Left ventricle myocardium inferior (tissue), 1 donor: Measurements from ENCODE around the gene MYOC. TPM values are rescaled to one million over a fixed set of nuclear protein-coding genes. Genes with fewer than 3 reads are reported as not detected.
"Not testable (repeated sequence)": the region's sequence is repeated elsewhere in the genome, so short reads cannot be mapped to it uniquely, and the experiment has no call there.

Source experiments
- DNase-seq: peaks from one replicate; pipeline ENCODE4 v3.0.0-alpha.2; 2020
- H3K27ac ChIP-seq: fragments of 200-600 bp; replicated peaks from 2 replicates; pipeline ENCODE4 v1.8.0; 2021
- H3K27me3 ChIP-seq: fragments of 200-600 bp; 2 replicates; pipeline ENCODE4 v1.8.0; 2021; ENCODE audit warnings: low read depth
- H3K36me3 ChIP-seq: fragments of 200-600 bp; 2 replicates; pipeline ENCODE4 v1.8.0; 2021
- H3K4me1 ChIP-seq: fragments of 200-600 bp; 2 replicates; pipeline ENCODE4 v1.8.0; 2021
- H3K4me3 ChIP-seq: fragments of 200-600 bp; 2 replicates; pipeline ENCODE4 v1.8.0; 2021; ENCODE audit warnings: mild to moderate bottlenecking, moderate library complexity
- H3K9me3 ChIP-seq: fragments of 200-600 bp; replicated peaks from 2 replicates; pipeline ENCODE4 v1.8.0; 2021
- intact Hi-C: fragments of 100-400 bp; cut with micrococcal nuclease; formaldehyde crosslinking; loops from one replicate; pipeline ENCODE4 v1.11.0; 2022
- total RNA-seq: library from RNA; stranded (reverse); fragmentation: NEBNext Ultra II Directional; extraction: Animal tissue kit (Norgen Biotek cat#: 25700); gene quantifications from one replicate; pipeline ENCODE4 v1.2.1, GENCODE V29; 2021
- TF ChIP-seq, protein P1 (sequence below): fragments of 200-600 bp; IDR thresholded peaks from 2 replicates; pipeline ENCODE4 v1.8.0; 2021; ENCODE audit warnings: antibody characterized with exemption, mild to moderate bottlenecking, borderline replicate concordance
- donor health status: DM: no; HTN: yes; CAD: no; lungs with severe emphysema.

Gene MYOC
- total RNA-seq, 1 donor from 2014 or later, result 1.0 TPM

DNA sequence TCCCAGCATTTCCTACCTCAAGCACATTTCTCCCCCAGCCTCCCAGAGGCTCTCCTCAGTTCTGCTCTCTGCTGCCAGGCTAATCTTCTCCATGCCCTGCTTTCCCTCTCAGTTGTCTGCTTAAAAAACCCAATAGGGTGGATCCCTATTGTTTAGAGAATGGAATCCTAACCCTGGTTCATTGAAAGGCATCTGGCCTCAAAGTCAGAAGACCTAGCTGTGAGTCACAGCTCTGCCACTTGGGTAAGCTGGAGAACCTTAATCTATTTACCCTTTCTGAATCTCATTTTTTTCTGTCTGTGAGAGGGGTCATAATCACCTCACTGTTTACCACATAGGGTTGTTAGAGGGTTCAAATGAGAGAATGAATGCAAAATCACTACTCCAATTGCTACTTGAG, 12.5 kb upstream of the MYOC start:
- H3K4me1 ChIP-seq, result peaks cover 36% of the 10 kb centered on the region
- TF ChIP-seq, protein P1, sequence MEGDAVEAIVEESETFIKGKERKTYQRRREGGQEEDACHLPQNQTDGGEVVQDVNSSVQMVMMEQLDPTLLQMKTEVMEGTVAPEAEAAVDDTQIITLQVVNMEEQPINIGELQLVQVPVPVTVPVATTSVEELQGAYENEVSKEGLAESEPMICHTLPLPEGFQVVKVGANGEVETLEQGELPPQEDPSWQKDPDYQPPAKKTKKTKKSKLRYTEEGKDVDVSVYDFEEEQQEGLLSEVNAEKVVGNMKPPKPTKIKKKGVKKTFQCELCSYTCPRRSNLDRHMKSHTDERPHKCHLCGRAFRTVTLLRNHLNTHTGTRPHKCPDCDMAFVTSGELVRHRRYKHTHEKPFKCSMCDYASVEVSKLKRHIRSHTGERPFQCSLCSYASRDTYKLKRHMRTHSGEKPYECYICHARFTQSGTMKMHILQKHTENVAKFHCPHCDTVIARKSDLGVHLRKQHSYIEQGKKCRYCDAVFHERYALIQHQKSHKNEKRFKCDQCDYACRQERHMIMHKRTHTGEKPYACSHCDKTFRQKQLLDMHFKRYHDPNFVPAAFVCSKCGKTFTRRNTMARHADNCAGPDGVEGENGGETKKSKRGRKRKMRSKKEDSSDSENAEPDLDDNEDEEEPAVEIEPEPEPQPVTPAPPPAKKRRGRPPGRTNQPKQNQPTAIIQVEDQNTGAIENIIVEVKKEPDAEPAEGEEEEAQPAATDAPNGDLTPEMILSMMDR, result no peak

DNA sequence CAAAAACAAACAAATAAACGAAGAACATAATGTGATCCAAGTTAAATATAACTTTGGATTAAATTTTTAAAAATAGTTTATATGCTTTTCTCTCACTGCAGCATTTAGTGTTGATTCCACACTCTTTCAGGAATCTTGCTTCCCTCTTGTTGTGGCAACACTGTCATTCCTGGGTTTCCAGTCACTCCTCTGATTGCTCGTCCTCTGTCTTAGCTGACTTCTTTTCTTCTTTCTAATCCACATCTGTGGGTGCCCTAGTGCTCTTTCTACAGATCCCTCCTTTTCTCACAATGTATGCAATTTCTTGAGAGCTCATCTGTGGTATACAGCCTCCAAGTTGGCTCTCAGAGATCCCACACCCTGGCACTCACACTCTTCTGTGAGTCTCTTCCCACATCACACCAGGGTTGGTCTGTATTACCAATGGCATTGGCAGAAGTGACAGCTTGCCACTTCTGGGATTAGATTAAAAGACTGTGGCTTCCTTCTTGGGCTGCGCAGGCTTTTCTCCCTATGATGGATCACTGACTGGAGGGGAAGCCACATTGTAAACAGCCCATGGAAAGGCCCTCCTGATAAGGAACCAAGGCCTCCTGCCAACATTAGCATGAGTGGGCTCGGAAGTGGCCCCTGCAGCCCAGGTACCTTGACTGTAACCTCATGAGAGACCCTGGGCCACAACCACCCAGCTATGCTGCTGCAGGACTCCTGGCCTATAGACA, 11.5 kb upstream of the MYOC start:
- Histone ChIP-seq H3K36me3 (no peaks in the 10 kb centered on the region), H3K4me3 (no peak overlapping the region), H3K9me3 (no peaks in the 10 kb centered on the region), H3K27me3 (no peaks in the 10 kb centered on the region), H3K27ac (peak overlapping the region; percentile 63), H3K4me1 (peaks cover 36% of the 10 kb centered on the region)
- no peak for DNase-seq
- TF ChIP-seq, protein P1, result no peak
- intact Hi-C loops, result no loop called here

More for the DNA sequence above, 12.5 kb upstream of the MYOC start:
- no peaks in the 10 kb centered on the region for H3K36me3 ChIP-seq
- no peak for DNase-seq
- H3K27ac ChIP-seq, result peak overlapping the region; percentile 63
- no peaks in the 10 kb centered on the region for H3K9me3 ChIP-seq
- H3K27me3 ChIP-seq, result no peaks in the 10 kb centered on the region
- intact Hi-C loops, result no loop called here
- H3K4me3 ChIP-seq, result no peak overlapping the region

DNA sequence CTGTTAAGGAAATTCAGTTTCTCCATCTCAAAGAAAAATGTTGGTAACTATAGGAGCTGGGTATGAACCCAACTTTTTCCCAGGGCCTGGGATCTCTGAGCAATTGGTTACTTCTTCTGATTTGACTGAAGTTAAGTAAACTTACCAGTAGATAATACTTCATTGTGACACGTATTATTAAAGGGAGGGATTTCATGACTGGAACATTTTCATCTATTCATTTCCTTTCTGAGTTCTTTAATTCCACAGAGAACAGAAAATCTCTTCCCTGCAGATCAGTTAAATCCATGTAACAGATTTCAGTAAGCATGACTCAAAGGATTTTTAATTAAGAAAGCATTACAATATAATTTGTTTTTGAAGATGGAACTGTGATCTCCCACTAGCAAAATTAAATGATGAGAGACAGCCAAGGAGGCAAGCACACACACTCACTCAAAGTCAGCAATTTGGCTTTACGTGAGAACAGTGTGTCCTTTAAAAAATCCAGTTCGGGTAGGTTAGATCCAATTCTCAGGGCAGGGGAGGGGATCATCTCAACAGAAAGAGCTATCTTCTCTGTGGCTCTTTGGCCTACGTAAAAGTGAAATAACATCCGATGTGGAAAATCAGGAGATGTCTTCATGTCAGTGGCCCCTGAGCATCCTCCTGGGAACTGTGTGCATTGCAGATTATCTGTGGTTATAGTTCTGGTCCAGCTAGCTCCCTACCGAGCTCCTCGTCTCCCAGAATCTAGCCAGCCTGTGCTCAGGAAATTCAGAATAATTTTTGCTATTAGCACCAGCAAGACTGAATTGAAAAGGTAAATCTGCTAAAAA, 10.8 kb upstream of the MYOC start:
- Histone ChIP-seq H3K36me3 (no peaks in the 10 kb centered on the region), H3K4me3 (no peak overlapping the region), H3K27me3 (no peaks in the 10 kb centered on the region), H3K27ac (peak overlapping the region; percentile 63), H3K9me3 (no peaks in the 10 kb centered on the region), H3K4me1 (peaks cover 36% of the 10 kb centered on the region)
- TF ChIP-seq, protein P1, result no peak
- no peak for DNase-seq
- intact Hi-C loops, result no loop called here

DNA sequence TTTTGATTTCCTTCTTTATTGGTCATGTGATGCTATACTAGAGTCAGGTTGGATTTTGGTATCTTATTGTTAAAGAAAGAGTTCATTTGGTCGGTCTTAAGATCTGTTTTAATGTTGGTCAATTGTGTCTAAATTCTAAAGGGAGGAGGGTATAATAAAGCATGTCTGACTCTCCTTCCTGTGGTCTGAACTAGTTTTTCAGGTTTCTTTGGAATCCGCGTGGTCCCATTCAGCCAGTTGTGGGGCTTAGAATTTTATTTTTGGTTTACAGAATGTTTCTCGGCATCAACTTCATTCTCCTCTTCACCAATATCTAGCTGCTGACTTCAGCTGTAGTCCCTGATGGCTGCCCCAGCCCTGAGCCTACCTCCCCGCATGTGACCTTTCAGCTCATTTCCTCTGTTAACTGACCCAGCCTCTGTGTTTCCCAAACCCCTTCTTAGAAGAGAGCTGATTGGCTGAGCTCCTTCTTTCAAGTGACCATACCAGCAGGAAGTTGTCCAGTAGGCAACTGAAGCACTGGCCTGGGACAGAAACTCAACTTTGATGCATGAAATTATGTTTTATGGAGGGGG, 8.7 kb upstream of the MYOC start:
- intact Hi-C loops, result no loop called here
- Histone ChIP-seq H3K4me1 (peaks cover 33% of the 10 kb centered on the region), H3K36me3 (no peaks in the 10 kb centered on the region), H3K9me3 (no peaks in the 10 kb centered on the region), H3K27ac (no peak overlapping the region), H3K27me3 (no peaks in the 10 kb centered on the region), H3K4me3 (no peak overlapping the region)
- no peak for DNase-seq
- TF ChIP-seq, protein P1, result no peak

DNA sequence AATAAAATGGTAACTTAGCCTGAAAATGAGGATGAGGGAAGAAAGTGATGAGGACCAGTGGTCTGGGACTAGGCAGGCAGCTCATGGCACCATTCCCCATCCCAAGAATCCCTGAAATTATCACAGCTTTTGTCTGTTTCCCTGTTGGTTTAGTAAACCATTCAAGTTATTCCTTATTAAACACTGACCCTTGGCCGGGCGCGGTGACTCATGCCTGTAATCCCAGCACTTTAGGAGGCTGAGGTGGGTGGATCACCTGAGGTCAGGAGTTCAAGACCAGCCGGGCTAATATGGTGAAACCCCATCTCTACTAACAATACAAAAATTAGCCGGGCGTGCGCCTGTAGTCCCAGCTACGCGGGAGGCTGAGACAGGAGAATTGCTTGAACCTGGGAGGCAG, 3.7 kb upstream of the MYOC start:
- not testable (repeated sequence) for H3K4me3 ChIP-seq

More for the DNA sequence above, 3.7 kb upstream of the MYOC start:
- H3K9me3 ChIP-seq, intact Hi-C loops, H3K27me3 ChIP-seq, H3K36me3 ChIP-seq, DNase-seq: not testable (repeated sequence)
- Histone ChIP-seq H3K4me1 (peaks cover 49% of the 10 kb centered on the region), H3K27ac (peak overlapping the region; percentile 89)
